ENCODE data around the gene UBE2L6.

The UBE2L6 gene

DNA sequence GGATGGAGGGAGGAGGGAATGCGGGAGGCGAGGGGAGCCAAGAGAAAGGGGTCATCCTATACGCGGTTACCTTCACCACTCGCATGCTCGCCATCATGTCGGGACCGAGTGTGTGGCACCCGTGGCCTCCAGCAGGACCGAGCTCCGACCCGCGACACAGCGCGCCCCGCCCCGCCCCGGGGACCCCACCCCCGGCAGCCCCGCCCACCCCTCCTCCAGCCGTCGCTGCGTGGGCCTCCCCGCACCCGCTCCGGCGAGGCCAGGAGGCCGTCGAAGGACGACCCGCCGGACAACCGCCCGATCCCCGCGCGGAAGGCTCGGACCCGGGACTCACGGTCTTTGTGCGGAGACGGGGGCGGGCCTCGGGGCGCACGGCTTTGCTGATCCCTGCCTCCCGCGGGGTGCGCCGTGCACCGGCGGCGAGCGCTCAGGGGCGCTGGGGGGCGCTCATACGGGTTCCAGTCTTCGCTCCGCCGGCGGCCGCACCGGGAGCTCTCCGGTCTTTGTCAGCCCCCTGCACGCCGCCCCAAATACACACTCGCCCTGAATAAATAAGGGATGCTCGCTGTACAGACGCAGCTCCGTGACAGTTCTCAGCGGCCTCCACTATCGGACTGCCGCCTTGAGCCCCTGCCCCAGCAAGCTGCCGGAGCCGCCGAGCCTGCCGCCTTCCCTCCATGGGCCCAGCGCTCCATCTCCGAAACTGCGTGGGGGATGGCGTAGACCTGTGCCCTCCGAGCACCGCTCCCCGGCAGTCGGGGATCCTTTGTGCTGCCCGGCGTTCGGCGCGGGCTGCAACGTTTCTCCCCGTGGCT lies at the start of gene UBE2L6:
UBE2L6 (minus strand) TSS at position 158 of the 815 bp plus-strand sequence; CDS start at position 97, 61 bp downstream.
- DNase-seq (ENCODE audit: low spot score) = peak; percentile 89

DNA sequence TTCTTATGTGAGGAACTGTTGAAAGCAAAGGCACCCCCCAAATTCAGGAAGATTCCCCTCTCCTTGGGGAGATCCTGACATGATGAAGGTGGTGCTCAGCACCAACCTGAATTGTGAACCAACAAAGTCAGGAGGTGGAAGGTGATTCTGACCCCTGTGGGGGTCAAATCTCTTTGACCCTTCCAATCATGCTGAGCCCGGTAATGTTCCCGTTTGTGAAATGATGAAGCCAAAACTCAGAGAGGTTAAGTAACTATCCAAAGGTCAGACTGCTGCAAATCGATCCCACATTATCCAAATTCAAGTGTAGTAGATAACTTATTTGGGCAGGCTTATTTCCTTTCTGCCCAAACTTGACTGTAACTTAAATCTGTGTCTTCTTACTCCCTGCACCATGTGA lies 49.1 kb upstream of the UBE2L6 start:
- no peak for DNase-seq (ENCODE audit: low spot score)

DNA sequence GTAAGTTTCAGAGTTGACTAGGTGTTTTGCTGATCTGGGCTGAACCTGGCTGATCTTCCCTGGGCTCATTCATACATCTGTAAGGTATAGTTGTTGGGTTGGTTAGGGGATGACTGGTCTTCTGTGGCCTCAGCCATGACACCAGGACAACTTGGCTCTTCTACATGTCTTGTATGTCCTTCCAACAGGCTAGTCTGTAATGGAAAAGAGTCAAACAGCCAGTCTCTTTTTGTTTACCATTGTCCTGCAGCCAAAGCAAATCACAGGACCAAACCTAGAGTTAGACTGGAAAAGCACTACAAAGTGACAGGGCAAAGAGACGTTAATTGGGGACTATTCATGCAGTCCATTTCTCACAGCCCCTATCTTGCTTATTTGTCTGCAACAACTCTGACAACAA lies 47.8 kb upstream of the UBE2L6 start:
- no peak for DNase-seq (ENCODE audit: low spot score)

DNA sequence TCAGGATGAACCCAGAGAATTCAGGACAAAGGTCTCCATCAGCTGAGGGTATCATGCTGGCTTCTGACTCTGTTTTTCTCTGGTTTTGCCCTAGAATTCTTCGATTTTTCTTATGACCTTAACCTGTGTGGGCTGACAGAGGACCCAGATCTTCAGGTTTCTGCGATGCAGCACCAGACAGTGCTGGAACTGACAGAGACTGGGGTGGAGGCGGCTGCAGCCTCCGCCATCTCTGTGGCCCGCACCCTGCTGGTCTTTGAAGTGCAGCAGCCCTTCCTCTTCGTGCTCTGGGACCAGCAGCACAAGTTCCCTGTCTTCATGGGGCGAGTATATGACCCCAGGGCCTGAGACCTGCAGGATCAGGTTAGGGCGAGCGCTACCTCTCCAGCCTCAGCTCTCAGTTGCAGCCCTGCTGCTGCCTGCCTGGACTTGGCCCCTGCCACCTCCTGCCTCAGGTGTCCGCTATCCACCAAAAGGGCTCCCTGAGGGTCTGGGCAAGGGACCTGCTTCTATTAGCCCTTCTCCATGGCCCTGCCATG lies 46.8 kb upstream of the UBE2L6 start:
- DNase-seq (ENCODE audit: low spot score) = no peak

DNA sequence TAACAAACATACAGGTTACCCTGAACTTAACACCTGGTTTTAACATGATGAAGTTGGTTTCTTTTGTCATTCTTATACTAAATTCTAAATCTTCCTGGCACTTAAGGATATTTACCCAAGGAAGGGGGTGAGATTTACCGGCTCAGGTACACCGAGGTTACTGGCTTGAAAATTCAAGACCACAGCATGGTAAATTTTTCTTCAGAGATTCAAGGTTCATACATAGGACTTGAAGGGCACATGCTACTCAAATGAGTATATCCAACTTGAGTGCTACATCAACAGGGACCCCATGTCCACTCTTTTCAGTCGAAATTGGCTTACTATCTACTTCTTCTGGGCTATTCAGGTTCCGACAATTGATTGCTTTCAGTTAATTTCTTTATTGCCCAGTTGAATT lies 42.7 kb upstream of the UBE2L6 start:
- no peak for DNase-seq (ENCODE audit: low spot score)

DNA sequence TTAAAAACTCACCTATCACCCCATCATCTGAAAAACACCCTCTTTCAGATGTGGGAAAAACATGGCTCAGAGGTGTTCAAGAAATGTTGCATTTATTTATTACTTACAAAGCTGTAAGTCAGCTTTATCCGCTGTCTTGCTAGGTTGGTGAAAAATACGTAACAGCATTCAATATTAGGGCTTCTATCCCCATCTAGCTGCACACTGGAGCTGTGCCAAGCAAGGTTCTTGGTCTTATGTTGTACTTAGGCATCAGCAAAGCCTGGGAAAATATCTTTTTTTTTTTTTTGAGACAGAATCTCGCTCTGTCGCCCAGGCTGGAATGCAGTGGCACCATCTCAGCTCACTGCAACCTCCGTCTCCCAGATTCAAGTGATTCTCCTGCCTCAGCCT lies 37.6 kb upstream of the UBE2L6 start:
- DNase-seq (ENCODE audit: low spot score) = no peak

DNA sequence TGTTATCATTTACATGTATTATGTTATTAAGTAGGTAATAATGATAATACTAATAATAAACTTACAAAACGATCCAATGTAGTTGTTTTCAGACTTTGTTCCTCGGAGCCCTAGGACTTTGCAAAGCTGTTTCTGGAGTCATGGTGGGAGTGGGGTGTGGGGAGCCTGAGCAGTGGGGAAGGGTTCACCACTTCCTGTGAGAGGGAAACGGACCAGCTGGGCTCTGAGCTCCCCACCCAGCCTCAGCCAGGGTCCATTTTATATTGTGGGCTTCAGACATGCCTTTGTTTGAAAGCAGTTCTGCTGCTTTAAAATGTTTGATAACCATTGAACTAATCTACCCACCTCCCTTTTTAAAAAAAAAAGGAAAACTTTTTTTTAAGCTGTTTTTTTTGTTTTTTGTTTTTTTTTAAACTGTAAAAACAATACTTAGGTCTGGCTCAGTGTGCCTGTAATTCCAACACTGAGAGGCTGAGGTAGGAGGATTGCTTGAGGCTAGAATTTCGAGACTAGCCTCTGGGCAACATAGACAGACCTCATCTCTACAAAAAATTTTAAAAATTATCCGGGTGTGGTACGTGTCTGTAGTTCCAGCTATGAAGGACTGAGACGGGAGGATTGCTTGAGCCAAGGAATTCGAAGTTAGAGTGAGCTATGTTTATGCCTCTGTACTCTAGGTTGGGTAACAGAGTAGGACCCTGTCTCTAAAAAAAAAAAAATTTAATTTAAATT lies 37.0 kb upstream of the UBE2L6 start:
- DNase-seq (ENCODE audit: low spot score) = no peak

DNA sequence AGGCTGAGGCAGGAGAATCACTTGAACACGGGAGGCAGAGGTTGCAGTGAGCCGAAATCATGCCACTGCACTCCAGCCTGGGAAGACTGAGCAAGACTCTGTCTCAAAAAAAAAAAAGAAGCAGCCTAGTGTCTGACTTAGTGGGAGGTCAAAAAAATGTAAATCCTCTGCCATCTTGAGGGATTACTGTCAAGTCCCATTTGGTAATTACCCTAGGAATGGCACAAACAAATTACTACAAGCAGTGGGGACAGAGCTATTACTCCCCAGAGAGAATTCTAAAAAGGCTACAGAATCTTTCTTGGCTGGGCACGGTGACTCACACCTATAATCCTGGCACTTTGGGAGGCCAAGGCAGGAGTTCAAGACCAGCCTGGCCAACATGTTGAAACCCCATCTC lies 33.8 kb upstream of the UBE2L6 start:
- DNase-seq (ENCODE audit: low spot score) = no peak

DNA sequence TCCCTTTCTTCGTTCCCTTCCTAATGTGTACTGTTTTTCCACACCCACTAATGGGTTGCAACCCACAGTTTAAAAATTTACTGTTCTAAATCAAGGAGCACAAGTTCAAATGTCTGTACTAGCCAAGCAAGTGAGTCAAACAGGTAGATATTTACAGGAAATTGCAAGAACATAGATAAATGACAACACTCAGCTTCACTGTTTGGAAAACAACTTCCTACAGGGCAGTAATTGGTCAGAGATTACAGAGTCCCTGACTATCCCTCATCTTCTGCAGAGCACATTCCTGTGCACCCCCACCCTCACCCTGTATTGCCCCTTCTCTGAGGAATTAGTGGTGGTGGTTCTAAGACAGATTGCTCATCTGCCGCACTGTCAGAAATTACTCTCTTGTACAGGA lies 31.9 kb upstream of the UBE2L6 start:
- DNase-seq (ENCODE audit: low spot score) = no peak

DNA sequence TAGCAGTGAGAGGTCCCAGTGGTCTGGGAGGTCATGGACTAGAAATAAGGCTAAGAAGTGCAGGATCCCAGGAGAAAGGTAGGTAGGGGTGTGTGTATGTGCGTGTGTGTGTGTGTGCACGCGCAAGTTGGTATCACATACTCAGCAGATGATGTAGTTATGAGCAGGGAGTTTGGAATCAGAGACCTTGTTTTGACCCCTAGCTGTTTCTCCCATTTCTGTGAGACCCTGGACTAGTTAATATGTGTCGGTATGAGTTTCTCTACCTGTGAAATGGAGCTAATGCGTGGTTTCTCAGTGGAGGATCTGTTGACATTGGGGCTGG lies 31.3 kb upstream of the UBE2L6 start:
- DNase-seq (ENCODE audit: low spot score) = no peak

DNA sequence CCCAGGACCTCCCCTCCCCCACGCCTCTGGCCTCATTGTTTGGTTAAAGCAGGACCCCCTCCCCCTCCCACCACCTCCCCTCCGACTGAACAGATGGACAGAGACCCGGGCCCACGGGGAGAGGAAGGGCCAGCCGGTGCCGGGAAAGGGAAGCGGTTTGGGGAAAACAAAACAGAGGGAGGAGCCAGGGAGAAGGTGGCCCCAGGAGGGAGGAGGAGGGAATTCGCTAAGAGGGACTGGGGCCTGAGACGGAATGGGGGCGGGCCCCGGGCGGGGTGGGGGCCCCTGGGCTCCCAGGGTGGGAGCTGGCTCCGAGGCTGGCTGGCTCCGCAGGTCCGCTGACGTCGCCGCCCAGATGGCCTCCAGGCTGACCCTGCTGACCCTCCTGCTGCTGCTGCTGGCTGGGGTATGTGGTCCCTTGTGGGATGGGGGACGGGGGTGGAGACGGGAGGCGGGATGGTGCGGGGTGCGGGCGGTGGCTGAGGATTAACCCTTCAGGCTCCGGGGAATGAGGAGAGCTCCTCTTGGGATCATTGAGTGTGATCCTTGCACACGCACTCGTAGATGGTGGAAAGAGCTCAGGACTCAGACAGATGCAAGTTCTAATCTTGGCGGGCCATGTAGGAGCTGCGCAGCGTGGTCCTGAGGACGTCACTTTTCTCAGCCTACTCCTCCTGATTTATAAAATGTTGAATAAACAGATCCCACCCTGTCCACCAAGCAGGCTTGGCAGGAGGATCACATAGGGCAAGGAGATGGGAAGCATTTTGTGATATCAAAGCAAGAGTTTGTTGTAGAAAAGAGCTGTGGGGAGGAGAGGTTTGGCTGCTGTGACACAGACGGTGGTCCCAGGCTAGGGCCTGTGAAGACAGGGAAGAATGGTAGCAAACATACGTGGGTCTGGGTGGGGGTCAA lies 30.7 kb upstream of the UBE2L6 start:
- peak; percentile 86 for DNase-seq (ENCODE audit: low spot score)

DNA sequence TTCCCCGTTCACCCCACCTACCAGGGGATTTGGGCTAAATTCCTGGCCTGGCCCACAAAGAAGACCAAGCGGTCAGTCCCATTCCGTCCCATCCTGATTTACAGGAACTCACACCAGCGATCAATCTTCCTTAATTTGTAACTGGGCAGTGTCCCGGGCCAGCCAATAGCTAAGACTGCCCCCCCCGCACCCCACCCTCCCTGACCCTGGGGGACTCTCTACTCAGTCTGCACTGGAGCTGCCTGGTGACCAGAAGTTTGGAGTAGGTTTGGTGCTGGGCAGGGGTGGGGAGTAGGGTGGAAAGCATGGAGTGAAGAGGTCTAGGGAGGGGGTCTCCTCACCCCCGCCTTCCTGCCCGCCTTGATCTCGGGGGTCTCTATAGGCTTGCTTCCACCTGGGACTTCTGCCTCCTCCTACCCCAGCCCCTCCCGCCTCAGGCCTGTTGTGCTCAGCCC lies 30.0 kb upstream of the UBE2L6 start, which contains the start of gene SERPING1:
SERPING1 (plus strand) TSS at position 225 of the 455 bp plus-strand sequence. CDS start 586 bp downstream, outside the sequence.
- DNase-seq (ENCODE audit: low spot score) = peak; percentile 76

DNA sequence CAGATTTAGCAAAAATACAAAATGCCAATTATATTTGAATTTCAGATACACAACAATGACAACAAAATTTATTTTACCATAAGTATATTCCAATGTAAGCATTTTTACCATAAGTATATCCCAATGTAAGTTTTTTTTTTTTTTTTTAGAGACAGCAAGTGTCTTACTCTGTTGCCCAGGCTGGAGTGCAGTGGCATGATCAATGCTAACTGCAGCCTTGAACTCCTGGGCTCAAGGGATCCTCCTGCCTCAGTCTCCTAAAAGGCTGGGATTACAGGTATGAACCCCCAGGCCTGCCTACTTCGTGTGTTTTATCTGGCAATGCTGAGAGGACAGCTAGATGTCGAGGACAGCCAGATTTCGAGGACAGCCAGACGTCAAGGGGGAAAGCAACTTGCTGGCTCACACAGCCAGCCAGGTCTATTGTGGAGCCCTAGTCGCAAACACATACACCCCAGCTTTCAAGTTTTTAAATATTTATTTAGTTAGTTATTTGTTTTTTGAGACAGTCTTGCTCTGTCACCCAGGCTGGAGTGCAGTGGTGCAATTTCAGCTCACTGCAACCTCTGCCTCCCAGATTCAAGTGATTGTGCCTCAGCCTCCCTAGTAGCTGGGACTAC lies 28.9 kb upstream of the UBE2L6 start:
- no peak for DNase-seq (ENCODE audit: low spot score)

DNA sequence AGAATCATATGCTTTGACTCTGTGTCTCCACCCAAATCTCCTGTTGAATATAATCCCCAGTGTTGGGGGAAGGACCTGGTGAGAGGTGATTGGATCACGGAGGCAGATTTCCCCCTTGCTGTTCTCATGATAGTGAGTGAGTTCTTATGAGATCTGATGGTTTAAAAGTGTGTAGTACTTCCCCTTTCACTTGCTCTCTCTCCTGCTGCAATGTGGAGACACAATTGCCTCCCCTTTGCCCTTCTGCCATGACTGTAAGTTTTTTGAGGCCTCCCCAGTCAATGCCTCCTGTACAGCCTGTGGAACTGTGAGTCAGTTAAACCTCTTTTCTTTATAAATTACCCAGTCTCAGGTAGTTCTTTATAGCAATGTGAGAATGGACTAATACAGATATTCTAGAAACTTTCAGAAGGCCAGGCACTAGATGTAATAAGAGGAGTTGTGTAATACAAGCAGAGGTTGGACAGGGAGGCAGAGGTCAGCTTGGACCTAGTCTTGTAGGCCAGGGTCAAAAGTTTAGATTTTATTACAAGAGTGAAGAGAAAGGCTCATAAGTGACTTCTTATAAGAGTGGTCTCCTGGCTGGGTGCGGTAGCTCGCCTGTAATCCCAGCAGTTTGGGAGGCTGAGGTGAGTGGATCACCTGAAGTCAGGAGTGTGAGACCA lies 20.7 kb upstream of the UBE2L6 start:
- no peak for DNase-seq (ENCODE audit: low spot score)

DNA sequence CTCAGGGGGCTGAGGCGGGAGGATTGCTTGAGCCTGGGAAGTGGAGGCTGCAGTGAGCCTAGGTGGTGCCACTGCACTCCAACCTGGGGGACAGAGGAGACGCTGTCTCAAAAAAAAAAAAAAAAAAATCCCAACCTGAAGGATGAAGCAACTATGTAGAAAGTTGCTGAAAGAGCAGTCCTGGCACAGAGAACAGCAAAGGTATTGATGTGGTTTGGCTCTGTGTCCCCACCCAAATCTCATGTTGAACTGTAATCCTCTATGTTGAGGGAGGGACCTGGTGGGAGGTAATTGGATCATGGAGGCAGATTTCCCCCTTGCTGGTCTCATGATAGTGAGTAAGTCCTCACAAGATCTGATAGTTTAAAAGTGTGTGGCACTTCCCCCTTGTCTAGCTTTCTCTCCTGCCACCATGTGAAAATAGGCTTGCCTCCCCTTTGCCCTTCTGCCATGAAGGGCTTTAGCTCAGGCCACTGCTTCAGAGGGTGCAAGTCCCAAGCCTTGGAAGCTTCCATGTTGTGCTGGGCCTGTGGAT lies 19.3 kb upstream of the UBE2L6 start:
- no peak for DNase-seq (ENCODE audit: low spot score)

DNA sequence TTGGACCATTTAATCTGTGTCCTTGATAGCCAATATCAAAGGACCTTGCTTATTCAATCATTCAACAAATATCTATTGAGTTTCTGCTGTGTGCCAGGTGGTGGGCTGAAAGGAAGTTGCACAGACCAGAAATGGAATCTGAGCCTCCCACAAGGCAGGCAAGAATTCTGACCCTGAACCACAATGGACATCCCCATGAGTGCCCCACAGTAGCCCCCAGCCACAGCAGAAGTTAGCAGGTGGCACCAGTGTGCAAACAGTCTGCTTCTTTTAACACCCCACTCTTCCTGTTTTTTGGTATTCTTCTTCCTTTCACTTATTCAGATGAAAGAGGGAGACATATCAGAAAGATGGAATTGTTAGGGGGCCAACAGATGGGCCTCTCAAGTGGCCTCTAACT lies 17.8 kb upstream of the UBE2L6 start:
- no peak for DNase-seq (ENCODE audit: low spot score)

DNA sequence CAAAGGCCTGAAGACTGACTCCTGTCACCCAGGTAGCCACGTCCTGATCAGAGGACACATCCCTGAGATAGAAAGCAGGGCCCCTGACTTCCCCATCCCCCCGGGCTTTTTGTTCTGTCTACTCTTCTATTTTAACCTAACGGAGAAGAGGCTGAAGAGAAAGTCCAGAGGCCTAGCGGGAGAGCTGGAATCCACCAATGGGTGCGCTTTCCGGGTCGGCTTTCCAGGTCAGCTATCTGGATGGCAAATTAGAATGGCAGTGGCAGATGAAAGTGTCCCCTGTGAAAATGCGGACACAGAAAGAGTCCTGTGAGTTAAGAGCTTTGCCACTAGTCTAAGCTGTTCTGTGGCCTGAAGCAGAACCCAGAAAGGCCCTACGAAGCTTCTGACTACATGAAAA lies 16.9 kb upstream of the UBE2L6 start:
- DNase-seq (ENCODE audit: low spot score) = no peak

DNA sequence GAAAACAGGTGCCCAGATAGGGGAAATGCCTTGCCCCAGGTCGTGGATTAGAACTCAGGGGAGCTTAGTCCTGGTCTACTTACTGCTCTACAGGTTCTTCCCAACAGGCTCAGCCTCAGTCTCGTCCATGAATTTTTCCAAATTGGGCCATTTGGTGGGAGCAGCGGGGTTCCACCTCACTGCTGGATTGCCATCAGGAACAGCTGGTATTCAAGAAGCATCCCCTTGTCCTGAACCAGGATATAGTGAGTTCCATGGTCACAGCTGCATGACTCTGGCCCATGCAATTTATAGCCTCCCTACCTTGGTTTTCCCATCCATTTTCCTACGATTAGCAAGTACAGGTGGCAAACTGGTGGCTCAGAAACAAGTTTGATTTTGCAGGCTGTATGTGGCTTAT lies 6.6 kb upstream of the UBE2L6 start:
- DNase-seq (ENCODE audit: low spot score) = no peak

DNA sequence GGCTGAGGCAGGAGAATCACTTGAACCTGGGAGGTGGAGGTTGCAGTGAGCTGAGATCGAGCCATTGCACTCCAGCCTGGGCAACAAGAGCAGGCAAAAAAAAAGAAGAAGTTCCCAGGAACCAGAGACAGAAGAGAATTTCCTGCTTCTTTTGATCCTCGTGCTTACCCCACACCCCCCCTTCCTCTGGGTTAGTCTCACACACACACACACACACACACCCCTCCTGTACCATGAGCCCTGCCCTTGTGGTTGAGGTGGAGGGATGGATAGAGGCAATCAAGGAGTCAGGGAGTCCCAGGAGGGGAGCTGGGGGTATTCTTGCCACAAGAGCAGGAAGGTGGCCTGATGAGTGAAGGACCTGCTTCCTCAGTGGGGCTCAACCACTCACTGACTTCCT lies 4.1 kb upstream of the UBE2L6 start:
- no peak for DNase-seq (ENCODE audit: low spot score)

DNA sequence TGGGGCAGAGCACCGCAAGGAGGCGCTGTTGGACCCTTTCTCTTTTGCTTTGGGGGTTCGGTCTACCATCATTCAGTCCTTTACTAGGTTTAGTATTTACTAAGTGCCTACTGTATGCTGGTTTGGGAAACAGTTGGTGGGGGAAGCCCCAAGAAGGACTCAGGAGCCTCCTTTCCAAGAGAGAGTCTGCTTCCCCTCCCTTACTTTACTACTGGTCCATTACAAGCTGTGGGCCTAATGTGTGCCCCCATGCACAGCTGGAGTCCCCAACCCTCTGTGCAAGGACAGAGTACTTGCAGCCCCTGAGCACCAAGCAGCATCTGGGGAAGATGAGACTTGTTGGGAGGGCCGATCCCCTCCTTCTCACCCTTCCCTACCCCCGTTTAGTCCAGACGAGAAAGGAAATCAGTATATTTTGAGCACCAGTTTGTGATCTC lies 876 bp upstream of the UBE2L6 start:
- no peak for DNase-seq (ENCODE audit: low spot score)

All from left forelimb (tissue), 1 donor.